HG02588 (cell line): ENCODE measurements around the gene GIGYF2.
"Not testable (repeated sequence)": the region's sequence is repeated elsewhere in the genome, so short reads cannot be mapped to it uniquely, and the experiment has no call there.

Experiments
- ATAC-seq: cut with Tn5 transposase; IDR thresholded peaks from one replicate; pipeline ENCODE4 v1.9.1; 2021; ENCODE audit warnings: mild to moderate bottlenecking, moderate library complexity; ENCODE audit not compliant: unreplicated experiment

Gene GIGYF2

GRCh38 chr2:232697059-232697806 is at the start of gene GIGYF2:
Gene GIGYF2 (plus strand): TSS chr2:232697331. CDS start chr2:232735198, 37,867 bp downstream.
- ATAC-seq, result peak; percentile 68

GRCh38 chr2:232649033-232649432 is 48.1 kb upstream of the GIGYF2 start:
- ATAC-seq, result no peak

GRCh38 chr2:232652505-232652851 is 44.7 kb upstream of the GIGYF2 start:
- ATAC-seq, result no peak

- no peak for ATAC-seq
Measured at GRCh38 chr2:232653441-232653840, 43.7 kb upstream of the GIGYF2 start.

GRCh38 chr2:232655392-232655791 is 41.7 kb upstream of the GIGYF2 start:
- no peak for ATAC-seq

GRCh38 chr2:232658217-232658785 is 38.8 kb upstream of the GIGYF2 start:
- no peak for ATAC-seq

GRCh38 chr2:232659359-232659758 is 37.8 kb upstream of the GIGYF2 start:
- ATAC-seq, result no peak

- ATAC-seq, result no peak
Measured at GRCh38 chr2:232662486-232663260, 34.5 kb upstream of the GIGYF2 start.

GRCh38 chr2:232666051-232666805 is 30.9 kb upstream of the GIGYF2 start:
- ATAC-seq, result no peak

GRCh38 chr2:232667989-232668583 is 29.0 kb upstream of the GIGYF2 start:
- ATAC-seq, result no peak

GRCh38 chr2:232668805-232669444 is 28.2 kb upstream of the GIGYF2 start:
- ATAC-seq, result no peak

GRCh38 chr2:232672588-232672987 is 24.5 kb upstream of the GIGYF2 start:
- no peak for ATAC-seq

GRCh38 chr2:232674491-232674890 is 22.6 kb upstream of the GIGYF2 start:
- ATAC-seq, result no peak

GRCh38 chr2:232675381-232675780 is 21.8 kb upstream of the GIGYF2 start:
- ATAC-seq, result no peak

GRCh38 chr2:232680006-232680405 is 17.1 kb upstream of the GIGYF2 start:
- ATAC-seq, result no peak

- no peak for ATAC-seq
Measured at GRCh38 chr2:232681527-232681926, 15.6 kb upstream of the GIGYF2 start.

- ATAC-seq, result no peak
Measured at GRCh38 chr2:232683368-232683767, 13.8 kb upstream of the GIGYF2 start.

GRCh38 chr2:232685391-232685790 is 11.7 kb upstream of the GIGYF2 start:
- not testable (repeated sequence) for ATAC-seq

GRCh38 chr2:232687382-232688160 is 9.6 kb upstream of the GIGYF2 start:
- ATAC-seq, result no peak

- no peak for ATAC-seq
Measured at GRCh38 chr2:232688201-232688600, 8.9 kb upstream of the GIGYF2 start.
